Kasumi-1 (cell line): ENCODE measurements around the gene AANAT.

ENCODE experiments used
- DNase-seq, 2 experiments: peaks; one replicate each; lab custom pipeline; 2025; lab: John Stamatoyannopoulos, UW

The AANAT gene

GRCh38 chr17:76468634-76469010, 1.2 kb downstream of the AANAT start:
- DNase-seq, result no peak

DNA sequence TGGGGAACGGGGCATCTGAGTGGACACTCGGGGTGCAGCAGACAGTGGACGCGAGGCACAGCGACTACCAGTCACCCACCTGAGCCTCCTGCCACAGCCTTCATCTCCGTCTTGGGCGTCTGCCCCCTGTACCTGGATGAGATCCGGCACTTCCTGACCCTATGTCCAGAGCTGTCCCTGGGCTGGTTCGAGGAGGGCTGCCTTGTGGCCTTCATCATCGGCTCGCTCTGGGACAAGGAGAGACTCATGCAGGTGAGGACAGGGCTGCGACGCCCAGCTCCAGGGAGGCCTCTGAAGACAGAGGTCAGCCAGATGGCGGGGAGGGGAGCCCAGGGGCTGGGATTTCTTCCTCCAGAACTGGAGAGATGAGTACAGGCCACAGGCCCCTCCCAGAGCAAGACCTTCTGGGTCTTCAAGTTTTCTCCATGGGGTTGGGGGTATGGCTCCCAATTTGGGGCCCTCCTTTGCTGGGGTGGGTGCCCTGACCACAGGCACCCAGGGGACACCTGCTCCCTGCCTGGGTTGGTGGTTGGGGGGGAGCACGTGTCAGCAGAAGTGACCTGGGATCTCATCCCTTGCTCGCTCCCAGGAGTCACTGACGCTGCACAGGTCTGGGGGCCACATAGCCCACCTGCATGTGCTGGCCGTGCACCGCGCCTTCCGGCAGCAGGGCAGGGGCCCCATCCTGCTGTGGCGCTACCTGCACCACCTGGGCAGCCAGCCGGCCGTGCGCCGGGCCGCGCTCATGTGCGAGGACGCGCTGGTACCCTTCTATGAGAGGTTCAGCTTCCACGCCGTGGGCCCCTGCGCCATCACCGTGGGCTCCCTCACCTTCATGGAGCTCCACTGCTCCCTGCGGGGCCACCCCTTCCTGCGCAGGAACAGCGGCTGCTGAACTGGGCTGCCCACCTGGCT, 1.9 kb downstream of the AANAT start:
- no peak for DNase-seq

DNA sequence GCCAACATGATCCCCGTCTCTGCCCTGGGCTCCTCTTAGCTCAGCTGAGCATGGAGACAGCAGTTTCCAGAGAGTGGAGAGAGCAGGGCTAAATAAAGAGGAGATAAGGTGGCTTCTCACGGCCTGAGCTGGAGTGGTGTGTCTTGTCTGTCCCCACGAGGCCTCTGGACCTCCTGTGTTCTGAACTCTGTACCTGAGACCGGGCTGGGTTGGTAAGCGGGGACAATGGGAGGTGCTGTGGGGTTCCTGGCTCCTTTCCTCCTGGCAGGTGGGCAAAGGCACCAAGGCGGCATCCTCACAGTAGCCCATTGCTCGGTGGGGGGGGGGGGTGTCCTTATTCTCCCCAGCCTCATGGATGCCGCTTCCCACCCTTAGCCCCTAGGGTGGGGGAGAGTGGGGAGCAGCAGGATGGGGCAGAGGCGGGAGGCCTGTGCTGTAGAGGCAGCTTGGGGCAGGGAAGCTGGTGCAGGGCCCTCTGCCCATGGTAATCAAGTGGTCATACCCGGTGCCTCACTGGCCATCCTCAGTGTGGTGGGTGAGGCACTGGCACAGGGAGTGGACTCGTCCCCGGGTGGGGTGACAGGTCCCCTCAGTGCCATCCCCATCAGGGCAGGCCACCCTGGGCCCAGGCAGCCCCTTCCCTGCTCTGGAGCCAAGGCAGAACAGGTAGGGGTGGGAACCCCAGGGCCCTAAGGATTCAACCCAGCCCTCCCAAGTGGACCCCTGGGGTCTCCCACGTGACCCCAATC, 2.8 kb downstream of the AANAT start:
- DNase-seq, result no peak

GRCh38 chr17:76471498-76472257, 4.3 kb downstream of the AANAT start:
- DNase-seq, result no peak

DNA sequence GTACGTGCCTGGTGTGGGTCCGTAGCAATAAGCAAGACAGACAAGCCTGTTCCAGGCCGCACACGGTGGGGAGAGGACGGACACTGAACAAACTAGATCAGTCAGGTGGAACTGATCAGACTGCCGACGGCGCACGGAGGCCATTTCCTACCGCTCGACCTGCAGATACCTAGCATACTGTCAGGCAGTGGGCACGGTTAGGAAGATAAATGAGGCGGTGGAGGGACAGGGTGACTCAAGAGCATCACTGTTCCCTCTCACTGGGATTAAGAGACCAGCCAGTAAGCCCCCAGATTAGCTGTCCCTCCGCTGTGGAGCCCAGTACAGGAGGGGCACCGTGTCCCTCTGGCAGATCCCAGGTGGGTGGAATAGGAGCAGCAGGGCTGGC, 4.8 kb downstream of the AANAT start:
- DNase-seq, result no peak

DNA sequence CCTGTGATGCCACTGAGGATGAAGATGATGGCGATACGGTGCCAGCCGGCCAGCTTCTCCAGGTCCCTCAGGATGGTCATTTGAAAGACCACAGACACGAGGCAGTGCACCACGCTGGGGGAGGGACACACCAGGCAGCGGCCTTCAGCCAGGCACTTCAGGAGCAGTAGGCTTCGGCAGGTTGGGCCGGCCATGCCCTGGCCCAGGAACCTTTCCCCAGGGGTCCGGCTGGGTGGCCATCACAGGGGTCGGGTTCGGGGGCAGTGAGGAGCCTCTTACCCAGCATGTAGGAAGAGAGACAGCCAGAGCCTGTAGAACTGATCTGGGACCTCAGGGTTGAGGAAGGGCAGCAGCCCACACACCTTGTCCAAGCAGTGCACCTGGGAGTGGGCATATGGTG, 5.3 kb downstream of the AANAT start:
- no peak for DNase-seq

DNA sequence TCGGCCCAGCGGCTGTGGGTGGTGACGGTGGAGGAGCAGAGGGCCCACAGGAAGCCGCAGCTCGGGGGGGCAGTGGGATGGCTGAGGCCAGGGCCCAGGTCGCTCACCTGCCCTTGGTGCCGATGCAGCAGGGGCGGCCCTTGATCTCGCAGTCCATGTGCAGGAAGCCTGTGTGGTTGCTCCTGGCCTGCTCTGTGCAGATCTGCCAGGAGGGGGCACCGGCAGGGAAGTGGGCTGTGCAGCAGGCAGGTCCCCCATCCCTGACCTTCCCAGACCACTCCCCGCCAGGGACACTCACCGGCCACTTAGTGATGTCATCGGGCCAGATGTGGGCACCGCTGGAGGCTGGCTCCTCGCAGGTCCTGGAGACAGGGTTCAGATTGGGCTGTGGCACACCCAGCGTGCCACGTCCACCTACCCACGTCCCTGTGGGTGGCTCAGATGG, 6.2 kb downstream of the AANAT start:
- DNase-seq, result peak; percentile 37

DNA sequence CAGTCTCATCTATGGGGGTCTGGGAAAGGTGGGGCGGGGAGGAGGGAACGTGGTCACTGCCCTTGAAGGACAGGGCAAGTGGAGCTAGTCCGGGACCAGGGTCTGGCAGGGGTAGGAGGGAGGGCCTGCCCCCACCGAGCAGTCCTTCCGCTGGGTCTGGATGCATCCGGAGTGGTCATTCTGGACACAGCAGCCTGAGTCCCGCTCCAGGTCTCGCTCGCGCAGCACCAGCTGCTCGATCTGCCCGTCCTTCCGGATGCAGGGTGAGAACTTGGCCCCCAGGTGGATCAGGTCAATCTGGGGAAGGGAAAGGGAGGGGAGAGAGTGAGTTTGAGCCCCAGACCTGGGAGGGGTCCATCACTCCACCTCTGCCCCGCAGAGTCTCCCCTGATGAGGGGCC, 6.8 kb downstream of the AANAT start:
- DNase-seq, result no peak

- DNase-seq, result no peak
Observed at GRCh38 chr17:76474894-76475293, 7.5 kb downstream of the AANAT start.

- DNase-seq, result no peak
Observed at GRCh38 chr17:76475302-76475701, 7.9 kb downstream of the AANAT start.

- no peak for DNase-seq
Observed at GRCh38 chr17:76476736-76477135, 9.3 kb downstream of the AANAT start.

DNA sequence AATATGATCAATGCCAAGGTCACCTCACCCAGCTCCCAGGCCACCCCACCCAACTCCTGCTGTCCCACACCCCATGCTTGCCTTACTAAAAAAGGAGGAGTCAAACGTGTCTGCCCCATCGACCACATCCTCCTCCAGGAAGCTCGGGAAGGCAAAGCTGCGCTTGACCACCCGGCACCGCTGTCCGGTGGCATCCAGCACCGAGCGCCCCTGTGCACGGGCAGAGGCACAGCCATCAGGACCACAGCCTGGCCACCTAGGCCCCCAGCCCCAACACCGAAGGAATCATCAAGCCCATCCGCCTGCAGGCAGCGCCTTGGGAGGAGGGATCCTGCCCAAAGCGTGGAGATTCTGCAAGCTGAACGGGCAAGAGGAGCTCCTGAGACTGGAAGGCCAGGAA, 10.2 kb downstream of the AANAT start:
- no peak for DNase-seq

- no peak for DNase-seq
Observed at GRCh38 chr17:76478097-76478496, 10.7 kb downstream of the AANAT start.

- no peak for DNase-seq
Observed at GRCh38 chr17:76478730-76479514, 11.5 kb downstream of the AANAT start.

DNA sequence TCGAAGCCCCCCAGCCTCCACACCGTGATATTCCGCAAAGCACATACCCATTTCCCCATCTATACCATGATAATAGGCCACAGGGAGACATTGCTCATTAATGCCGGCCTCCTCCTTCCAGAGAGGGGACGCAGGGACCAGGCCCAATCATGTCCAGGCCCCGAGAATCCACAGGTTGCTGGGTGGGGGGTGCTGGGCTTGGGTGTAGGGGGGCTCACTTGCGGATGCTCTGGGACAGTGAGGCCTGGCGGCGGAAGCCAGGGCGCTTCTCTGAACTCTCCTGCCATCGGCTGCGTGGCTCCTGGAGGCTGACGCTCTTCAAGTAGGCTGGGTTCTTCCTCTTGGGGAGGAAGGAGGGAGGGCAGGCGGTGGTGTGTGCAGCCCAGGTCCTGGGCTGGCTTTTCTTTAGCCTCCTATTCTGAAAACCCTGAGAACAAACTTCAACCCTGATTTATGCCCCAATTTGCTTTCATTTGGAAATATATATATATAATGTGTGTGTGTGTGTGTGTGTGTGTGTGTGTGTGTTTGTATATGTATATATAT, 12.2 kb downstream of the AANAT start:
- DNase-seq, result peak; percentile 56 to 62

- peak; percentile 92 to 97 for DNase-seq
Observed at GRCh38 chr17:76480632-76481031, 13.2 kb downstream of the AANAT start.

DNA sequence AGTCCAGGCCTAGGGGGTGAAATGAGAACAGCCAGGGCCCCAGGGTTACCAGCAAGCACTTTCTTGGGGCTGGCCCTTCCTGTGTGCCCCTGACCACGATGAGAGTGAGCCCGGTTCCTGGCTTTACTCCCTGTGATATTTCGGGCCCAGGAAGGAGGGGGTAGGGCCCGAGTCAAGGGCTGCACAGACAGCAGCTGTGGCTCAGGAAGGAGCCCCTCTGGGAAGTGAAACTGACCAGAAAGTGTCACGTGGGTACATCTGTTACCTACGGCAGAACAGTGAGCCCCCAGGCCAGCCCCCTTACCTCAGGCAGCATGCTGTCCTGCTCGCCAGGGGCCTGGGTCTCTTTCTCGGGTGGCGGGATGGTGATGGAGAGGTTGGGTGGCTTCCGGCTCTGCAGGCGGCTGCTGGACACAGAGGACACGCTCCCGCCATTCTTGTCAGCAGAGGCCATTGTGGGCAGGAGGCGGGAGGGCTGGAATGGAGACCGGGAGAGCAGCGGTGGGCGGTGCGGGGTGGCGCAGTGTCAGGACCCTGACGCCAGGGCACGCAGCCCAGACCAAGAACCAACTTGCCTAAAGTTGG, 13.8 kb downstream of the AANAT start:
- peak in 1 of 2 experiments; percentile 67 for DNase-seq

DNA sequence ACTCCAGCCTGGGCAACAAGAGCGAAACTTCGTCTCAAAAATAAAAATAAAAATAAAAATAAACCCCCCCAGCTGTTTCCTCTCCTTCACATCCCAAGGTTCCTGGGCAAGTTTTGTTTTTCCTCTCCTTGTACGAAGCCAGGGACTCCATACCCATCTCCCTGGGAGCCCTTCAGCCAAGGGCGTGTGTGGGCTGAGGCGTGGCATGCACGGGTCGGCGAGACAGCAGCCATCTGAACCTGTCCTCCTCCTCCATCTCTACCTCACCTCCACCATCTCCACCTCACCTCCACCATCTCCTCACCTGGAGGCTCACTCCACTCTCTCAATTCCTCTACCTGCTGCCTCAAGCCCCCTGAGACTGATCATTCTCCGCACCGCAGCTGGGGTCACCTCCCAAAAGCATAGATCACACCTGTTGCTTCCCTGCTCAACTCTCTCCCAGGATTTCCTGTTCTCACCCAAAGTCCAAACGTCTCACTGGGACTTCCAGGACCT, 16.9 kb downstream of the AANAT start:
- DNase-seq, result no peak

DNA sequence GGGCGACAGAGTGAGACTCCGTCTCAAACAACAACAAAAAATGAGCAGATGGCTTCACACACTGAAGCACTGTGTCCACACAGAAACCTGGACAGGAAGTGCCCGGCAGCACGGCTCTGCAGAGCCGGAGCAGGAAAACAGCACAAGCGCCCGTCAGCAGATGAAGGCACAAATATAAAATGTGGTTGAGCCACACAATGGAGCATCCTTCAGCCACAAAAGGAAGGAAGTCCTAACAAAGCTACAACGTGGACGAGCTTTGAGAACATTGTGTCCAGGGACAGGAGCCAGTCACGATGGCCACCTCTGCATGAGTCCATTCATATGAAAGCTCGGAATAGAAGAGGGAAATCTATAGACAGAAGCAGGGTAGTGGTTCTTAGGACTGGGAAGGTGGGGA, 18.2 kb downstream of the AANAT start:
- DNase-seq, result peak; percentile 12 to 33

- no peak for DNase-seq
Observed at GRCh38 chr17:76487451-76488192, 20.2 kb downstream of the AANAT start.
